Cardiac muscle cell (in vitro differentiated cells and primary cell): Measurements from ENCODE around the gene CTNNA3. TPM values are rescaled to one million over a fixed set of nuclear protein-coding genes. Genes with fewer than 3 reads are reported as not detected.

Experiments
- DNase-seq, 2 donors: peaks; one replicate each; pipeline versions ENCODE4 v3.0.0 to v3.0.0-alpha.2; 2010 to 2017; ENCODE audit warnings: low read depth in 1 of 2, low spot score in 1 of 2
- H3K27ac ChIP-seq: fragments of 200-600 bp; sonication (generic); 2 replicates; pipeline ENCODE4 v1.5.1; 2016
- H3K27me3 ChIP-seq: fragments of 200-600 bp; sonication (generic); 2 replicates; pipeline ENCODE4 v1.6.0; 2016; ENCODE audit warnings: control low read depth
- H3K36me3 ChIP-seq: fragments of 200-600 bp; sonication (generic); 2 replicates; pipeline ENCODE4 v1.5.1; 2016; ENCODE audit warnings: control low read depth
- H3K4me1 ChIP-seq: fragments of 200-600 bp; sonication (generic); 2 replicates; pipeline ENCODE4 v1.8.1; 2017; ENCODE audit warnings: low read depth, mild to moderate bottlenecking, mixed run types
- H3K4me3 ChIP-seq: fragments of 200-600 bp; sonication (generic); 2 replicates; pipeline ENCODE4 v1.5.1; 2016; ENCODE audit warnings: mild to moderate bottlenecking
- H3K9me3 ChIP-seq: fragments of 200-600 bp; sonication (generic); 2 replicates; pipeline ENCODE4 v1.5.1; 2017; ENCODE audit warnings: low read depth, mild to moderate bottlenecking, control low read depth
- polyA plus RNA-seq: library from polyadenylated mRNA; unstranded; fragments of >200 nt; fragmentation: Nextera tagmentation; extraction: Ambion mirVana; gene quantifications from 2 replicates; pipeline ENCODE4 v1.2.1, GENCODE V29; 2016
- total RNA-seq: library from RNA; depleted of rRNA; stranded (reverse); fragments of >200 nt; gene quantifications from 2 replicates; pipeline ENCODE4 v1.2.3, GENCODE V29; 2016
- TF ChIP-seq, protein P1 (sequence below): IDR thresholded peaks from 2 replicates; pipeline ENCODE4 v1.5.1; 2012; ENCODE audit warnings: low read depth, mild to moderate bottlenecking, low read length

CTNNA3 gene
- total and polyA plus RNA-seq, 2 experiments from 2014 or later: 55.8 to 71.7 TPM

DNA sequence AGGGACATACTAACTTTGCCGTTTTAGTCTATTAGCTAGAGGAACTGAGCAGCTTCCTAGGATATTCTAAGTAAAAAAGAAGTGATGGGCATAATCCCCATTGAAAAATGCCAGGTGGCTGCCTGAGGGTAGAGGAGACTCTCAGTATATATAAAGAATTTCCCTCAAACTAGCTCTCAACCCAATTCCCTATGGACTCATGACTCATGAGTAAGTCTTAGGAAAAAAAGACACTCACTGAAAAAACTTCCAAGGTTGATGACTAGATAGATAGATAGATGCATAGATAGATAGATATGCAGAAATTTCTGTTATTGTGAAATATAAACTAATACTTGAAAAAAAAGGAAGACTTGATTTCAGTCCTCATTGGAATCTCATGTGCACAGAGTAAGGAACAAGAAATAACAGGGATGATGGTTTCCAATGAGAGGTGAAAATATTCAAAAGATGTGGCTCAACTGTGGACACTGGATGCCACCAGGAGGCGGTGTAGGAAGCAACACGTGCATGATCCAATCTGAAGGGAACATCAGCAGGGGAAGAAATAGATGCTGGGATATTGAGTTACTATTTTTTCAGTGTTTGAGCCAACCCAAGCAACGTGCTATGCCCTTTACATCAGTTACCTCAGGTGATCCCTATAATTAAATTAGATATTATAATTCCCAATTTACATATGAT is 1481.1 kb downstream of the CTNNA3 start:
- H3K36me3 ChIP-seq: no peaks in the 10 kb centered on the region
- H3K4me3 ChIP-seq: no peak overlapping the region
- no peak overlapping the region for H3K27ac ChIP-seq
- H3K4me1 ChIP-seq: no peaks in the 10 kb centered on the region
- no peak for DNase-seq
- TF ChIP-seq, protein P1, sequence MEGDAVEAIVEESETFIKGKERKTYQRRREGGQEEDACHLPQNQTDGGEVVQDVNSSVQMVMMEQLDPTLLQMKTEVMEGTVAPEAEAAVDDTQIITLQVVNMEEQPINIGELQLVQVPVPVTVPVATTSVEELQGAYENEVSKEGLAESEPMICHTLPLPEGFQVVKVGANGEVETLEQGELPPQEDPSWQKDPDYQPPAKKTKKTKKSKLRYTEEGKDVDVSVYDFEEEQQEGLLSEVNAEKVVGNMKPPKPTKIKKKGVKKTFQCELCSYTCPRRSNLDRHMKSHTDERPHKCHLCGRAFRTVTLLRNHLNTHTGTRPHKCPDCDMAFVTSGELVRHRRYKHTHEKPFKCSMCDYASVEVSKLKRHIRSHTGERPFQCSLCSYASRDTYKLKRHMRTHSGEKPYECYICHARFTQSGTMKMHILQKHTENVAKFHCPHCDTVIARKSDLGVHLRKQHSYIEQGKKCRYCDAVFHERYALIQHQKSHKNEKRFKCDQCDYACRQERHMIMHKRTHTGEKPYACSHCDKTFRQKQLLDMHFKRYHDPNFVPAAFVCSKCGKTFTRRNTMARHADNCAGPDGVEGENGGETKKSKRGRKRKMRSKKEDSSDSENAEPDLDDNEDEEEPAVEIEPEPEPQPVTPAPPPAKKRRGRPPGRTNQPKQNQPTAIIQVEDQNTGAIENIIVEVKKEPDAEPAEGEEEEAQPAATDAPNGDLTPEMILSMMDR: no peak
- no peaks in the 10 kb centered on the region for H3K9me3 ChIP-seq
- no peaks in the 10 kb centered on the region for H3K27me3 ChIP-seq

DNA sequence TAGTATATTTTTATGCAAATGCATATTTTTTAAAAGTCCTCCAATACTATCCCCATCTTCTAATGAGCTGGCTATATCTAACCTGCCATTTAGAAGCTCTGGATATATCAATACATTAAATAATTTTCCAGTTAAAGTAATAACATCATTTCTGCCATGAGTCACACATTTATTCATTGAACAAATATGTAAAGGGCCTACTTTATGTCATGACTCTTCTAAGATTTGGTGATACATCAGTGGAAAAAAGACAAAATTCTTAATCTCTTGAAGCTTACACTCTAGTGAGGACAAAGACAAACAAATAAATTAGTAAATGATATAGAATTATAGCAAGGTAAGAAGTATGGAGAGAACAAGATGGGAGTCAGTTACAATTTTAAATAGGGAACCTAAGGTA is 1487.0 kb downstream of the CTNNA3 start:
- TF ChIP-seq, protein P1: no peak
- H3K27ac ChIP-seq: no peak overlapping the region
- no peak for DNase-seq
- H3K9me3 ChIP-seq: no peaks in the 10 kb centered on the region
- H3K4me3 ChIP-seq: no peak overlapping the region
- no peaks in the 10 kb centered on the region for H3K36me3 ChIP-seq
- no peaks in the 10 kb centered on the region for H3K4me1 ChIP-seq
- no peaks in the 10 kb centered on the region for H3K27me3 ChIP-seq

DNA sequence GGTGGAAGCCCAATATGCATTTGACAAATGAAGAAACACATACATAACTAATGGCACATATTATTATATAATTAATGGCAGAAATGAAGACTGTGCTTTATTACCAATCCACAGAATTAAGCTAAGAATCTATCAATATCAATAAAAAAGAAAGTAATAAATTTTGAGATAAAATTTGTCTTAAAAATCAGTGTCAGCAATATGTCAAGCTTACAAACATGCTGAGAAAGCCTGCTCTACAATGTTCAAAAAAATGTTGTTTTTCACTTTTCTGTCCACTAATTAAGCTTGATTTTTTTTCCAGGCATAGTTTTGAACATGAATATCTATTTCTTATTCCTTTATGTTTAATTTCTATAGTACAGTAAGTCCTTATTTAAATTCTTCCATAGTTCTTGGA is 1491.2 kb downstream of the CTNNA3 start:
- Histone ChIP-seq H3K27ac (no peak overlapping the region), H3K36me3 (no peaks in the 10 kb centered on the region), H3K9me3 (no peaks in the 10 kb centered on the region), H3K4me1 (no peaks in the 10 kb centered on the region), H3K4me3 (no peak overlapping the region), H3K27me3 (no peaks in the 10 kb centered on the region)
- TF ChIP-seq, protein P1: no peak
- no peak for DNase-seq

DNA sequence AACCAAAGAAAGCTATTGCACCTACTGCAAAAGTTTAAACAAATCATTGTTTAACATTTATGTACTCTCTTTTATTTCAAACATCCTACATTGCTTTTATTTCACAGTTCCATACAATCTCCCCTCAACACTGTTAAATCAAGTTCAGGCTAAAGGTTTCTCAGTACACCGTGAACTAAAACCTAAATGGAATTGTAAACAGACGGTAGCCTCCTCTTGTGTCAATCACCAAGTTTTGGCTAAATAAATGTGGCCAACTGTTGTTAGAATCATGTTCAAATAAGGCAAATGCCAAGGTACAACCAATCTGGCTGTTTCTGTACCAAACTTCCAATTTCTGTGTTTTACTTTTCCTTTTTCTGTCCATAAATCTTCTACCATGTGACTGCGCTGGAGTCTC is 1493.9 kb downstream of the CTNNA3 start:
- Histone ChIP-seq H3K27me3 (no peaks in the 10 kb centered on the region), H3K36me3 (no peaks in the 10 kb centered on the region)
- TF ChIP-seq, protein P1: no peak

DNA sequence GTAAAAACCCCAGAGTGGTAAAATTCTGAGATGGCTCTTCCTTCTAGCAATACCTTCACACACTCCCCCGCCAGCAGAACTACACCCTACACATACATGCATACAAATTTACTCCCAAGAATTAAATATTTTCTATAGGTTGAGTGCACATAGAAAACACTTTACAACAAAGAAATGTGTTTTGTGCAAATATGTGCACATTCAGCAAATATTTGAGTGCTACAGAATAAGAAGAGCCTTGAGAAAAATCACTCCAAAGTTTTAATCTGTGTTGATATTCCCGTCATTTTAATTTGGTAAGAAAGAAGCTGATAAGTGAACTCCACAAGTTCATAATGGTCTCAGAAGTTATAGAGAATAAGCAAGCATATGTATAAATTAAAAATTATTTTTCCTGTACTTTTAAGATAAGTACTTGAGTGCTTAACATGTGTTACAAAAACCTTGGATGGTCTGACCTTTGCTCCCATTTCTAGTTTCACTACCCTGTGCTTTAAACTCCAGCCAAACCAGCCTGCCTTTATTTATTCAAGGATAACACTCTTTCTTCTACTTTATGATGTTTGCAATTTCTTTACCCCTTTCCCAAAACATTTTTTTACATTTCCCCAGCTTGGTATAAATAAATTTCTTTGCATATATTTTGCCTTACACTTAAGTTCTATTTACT is 1503.7 kb downstream of the CTNNA3 start:
- DNase-seq: no peak
- TF ChIP-seq, protein P1: no peak
- H3K4me3 ChIP-seq: no peak overlapping the region
- H3K27ac ChIP-seq: no peak overlapping the region
- H3K36me3 ChIP-seq: no peaks in the 10 kb centered on the region
- H3K9me3 ChIP-seq: no peaks in the 10 kb centered on the region
- H3K4me1 ChIP-seq: no peaks in the 10 kb centered on the region
- no peaks in the 10 kb centered on the region for H3K27me3 ChIP-seq

More for the DNA sequence above, 1493.9 kb downstream of the CTNNA3 start:
- Histone ChIP-seq H3K4me1 (no peaks in the 10 kb centered on the region), H3K9me3 (no peaks in the 10 kb centered on the region), H3K27ac (no peak overlapping the region), H3K4me3 (no peak overlapping the region)
- DNase-seq: no peak
